Mucosa of descending colon (tissue), 3 donors: Measurements from ENCODE around the gene GAK. TPM values are rescaled to one million over a fixed set of nuclear protein-coding genes. Genes with fewer than 3 reads are reported as not detected.
A peak's percentile ranks its signal among the peaks of the same experiment; 100 is the strongest.

ENCODE experiments used
- ATAC-seq: fragments of 200-7000 bp; cut with Tn5 transposase; one replicate; pipeline ENCODE4 v1.9.1; 2020; ENCODE audit warnings: mild to moderate bottlenecking, moderate library complexity
- DNase-seq, 3 donors: peaks; one replicate each; pipeline ENCODE4 v3.0.0-alpha.2; 2020
- H3K36me3 ChIP-seq: fragments of 200-600 bp; one replicate; pipeline ENCODE4 v1.8.0; 2021; ENCODE audit warnings: low read depth, mild to moderate bottlenecking
- H3K4me1 ChIP-seq: fragments of 200-600 bp; one replicate; pipeline ENCODE4 v1.8.0; 2021; ENCODE audit warnings: low read depth, mild to moderate bottlenecking
- H3K4me3 ChIP-seq: fragments of 200-600 bp; one replicate; pipeline ENCODE4 v1.8.0; 2021; ENCODE audit warnings: mild to moderate bottlenecking
- H3K9me3 ChIP-seq: fragments of 200-600 bp; one replicate; pipeline ENCODE4 v1.8.0; 2021; ENCODE audit warnings: mild to moderate bottlenecking
- intact Hi-C, 2 donors: fragments of 100-400 bp; cut with DNase I in 1 of 2; cut with micrococcal nuclease in 1 of 2; formaldehyde crosslinking; loops; one replicate each; pipeline versions ENCODE4 v1.11.0 to v1.11.1; 2022; cut with DNase I, micrococcal nuclease
- total RNA-seq, 3 donors: library from RNA; stranded (reverse); fragmentation: NEBNext Ultra II Directional in 2 of 3; extraction: Animal tissue kit (Norgen Biotek cat#: 25700) in 2 of 3; gene quantifications; one replicate each; pipeline versions ENCODE4 v1.2.1 to v1.2.4, GENCODE V29; 2021 to 2023
- TF ChIP-seq, protein P1 (sequence below): fragments of 200-600 bp; IDR thresholded peaks from one replicate; pipeline ENCODE4 v1.8.0; 2022; ENCODE audit warnings: antibody characterized with exemption, mild to moderate bottlenecking
- donor health status: DM: no; HTN: no; CAD: no; lungs with moderate emphysema.
- donor health status: DM: no; HTN: no; CAD: no.
- donor health status: DM: no; HTN: yes; CAD: no.

Gene GAK
- total RNA-seq, 3 donors from 2014 or later, result 155 to 259 (median 244) TPM

DNA sequence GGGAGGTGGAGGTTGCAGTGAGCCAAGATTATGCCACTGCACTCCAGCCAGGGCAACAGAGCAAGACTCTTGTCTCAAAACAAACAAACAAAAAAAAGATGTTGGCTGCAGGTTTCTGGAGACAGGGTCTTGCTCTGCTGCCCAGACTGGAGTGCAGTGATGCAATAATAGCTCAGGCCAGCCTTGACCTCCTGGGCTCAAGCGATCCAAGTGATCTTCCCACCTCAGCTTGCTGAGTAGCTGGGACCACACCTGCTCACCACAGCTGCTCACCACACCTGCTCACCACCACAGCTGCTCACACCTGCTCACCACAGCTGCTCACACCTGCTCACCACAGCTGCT is 76.3 kb downstream of the GAK start:
- DNase-seq, result peak in 1 of 3 donors; percentile 23
- no peaks in the 10 kb centered on the region for H3K4me1 ChIP-seq
- intact Hi-C loops, result no loop called here
- H3K4me3 ChIP-seq, result no peak overlapping the region
- no peak for ATAC-seq
- TF ChIP-seq, protein P1, sequence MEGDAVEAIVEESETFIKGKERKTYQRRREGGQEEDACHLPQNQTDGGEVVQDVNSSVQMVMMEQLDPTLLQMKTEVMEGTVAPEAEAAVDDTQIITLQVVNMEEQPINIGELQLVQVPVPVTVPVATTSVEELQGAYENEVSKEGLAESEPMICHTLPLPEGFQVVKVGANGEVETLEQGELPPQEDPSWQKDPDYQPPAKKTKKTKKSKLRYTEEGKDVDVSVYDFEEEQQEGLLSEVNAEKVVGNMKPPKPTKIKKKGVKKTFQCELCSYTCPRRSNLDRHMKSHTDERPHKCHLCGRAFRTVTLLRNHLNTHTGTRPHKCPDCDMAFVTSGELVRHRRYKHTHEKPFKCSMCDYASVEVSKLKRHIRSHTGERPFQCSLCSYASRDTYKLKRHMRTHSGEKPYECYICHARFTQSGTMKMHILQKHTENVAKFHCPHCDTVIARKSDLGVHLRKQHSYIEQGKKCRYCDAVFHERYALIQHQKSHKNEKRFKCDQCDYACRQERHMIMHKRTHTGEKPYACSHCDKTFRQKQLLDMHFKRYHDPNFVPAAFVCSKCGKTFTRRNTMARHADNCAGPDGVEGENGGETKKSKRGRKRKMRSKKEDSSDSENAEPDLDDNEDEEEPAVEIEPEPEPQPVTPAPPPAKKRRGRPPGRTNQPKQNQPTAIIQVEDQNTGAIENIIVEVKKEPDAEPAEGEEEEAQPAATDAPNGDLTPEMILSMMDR, result no peak
- H3K9me3 ChIP-seq, result no peaks in the 10 kb centered on the region
- peaks cover 24% of the 10 kb centered on the region for H3K36me3 ChIP-seq

DNA sequence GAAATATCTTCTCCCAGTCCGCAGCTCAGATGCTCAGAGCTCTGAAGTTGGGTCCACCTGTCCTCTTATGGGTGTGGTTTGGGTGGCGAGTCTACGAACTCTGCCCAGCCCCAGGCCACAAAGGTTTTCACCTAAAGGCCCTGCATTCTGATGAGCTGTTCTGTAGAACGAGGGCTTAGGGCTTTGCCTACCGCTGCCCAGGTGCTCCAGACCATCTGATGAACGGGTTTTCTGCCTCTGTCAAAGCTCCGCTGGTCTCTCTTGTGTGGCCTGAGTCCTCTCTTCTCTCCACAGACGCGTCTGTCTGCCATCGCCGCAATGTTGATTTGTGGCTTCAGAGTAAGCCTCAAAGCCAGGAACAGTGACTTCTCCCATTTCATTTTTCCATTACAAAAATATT is 77.8 kb downstream of the GAK start:
- ATAC-seq (no peak), DNase-seq (peak in 1 of 3 donors; percentile 3)
- intact Hi-C loops, result no loop called here
- Histone ChIP-seq H3K4me1 (no peaks in the 10 kb centered on the region), H3K9me3 (no peaks in the 10 kb centered on the region), H3K4me3 (no peak overlapping the region), H3K36me3 (peaks cover 18% of the 10 kb centered on the region)
- TF ChIP-seq, protein P1, result no peak

- DNase-seq (peak in 1 of 3 donors; percentile 37), ATAC-seq (no peak)
- no peaks in the 10 kb centered on the region for H3K9me3 ChIP-seq
- peaks cover 13% of the 10 kb centered on the region for H3K36me3 ChIP-seq
- TF ChIP-seq, protein P1, result no peak
- intact Hi-C loops, result no loop called here
- no peaks in the 10 kb centered on the region for H3K4me1 ChIP-seq
- no peak overlapping the region for H3K4me3 ChIP-seq
These were observed 78.7 kb downstream of the GAK start for GRCh38 chr4:853416-853781.

- Histone ChIP-seq H3K4me1 (no peaks in the 10 kb centered on the region), H3K36me3 (no peaks in the 10 kb centered on the region), H3K4me3 (no peak overlapping the region), H3K9me3 (no peaks in the 10 kb centered on the region)
- DNase-seq, result peak in 1 of 3 donors; percentile 32
- TF ChIP-seq, protein P1, result no peak
- intact Hi-C loops, result no loop called here
- ATAC-seq, result no peak
These were observed 80.2 kb downstream of the GAK start for GRCh38 chr4:851701-852430.

DNA sequence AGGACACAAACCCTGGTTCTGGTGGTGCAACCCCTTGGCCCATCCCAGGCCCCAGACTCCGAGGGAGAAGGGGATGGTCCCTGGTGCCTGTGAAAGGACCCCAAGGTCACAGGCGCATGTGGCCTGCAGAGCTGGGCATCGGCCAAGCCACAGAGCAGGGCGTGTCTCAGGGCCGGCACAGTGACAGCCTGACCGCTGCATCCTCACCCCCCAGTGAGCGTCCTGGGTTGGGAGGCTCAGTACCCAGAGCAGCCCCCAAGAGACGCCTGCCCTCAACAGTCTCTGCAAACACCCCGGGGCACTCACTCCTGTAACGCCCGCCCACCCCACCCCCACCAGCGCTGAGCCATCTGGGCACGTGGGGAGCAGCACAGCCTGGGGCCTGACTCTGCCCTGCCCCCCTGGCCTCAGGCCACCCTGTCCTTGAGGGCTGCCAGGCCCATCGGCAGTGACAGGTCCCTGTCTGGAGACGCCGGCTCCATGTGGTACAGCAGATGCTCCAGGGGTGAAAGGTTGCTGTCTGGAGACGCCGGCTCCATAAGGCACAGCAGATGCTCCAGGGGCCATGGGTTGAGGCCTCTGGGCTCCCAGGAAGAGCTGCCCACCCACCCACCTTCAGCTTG is 81.7 kb downstream of the GAK start:
- Histone ChIP-seq H3K36me3 (no peaks in the 10 kb centered on the region), H3K9me3 (no peaks in the 10 kb centered on the region), H3K4me1 (no peaks in the 10 kb centered on the region), H3K4me3 (no peak overlapping the region)
- intact Hi-C loops, result no loop called here
- peak in 1 of 3 donors; percentile 23 for DNase-seq
- ATAC-seq, result no peak
- TF ChIP-seq, protein P1, result no peak
